HepG2 (cell line): ENCODE results near the gene ADCY1.

Source experiments
- ETV6 ChIP-seq: sonication (generic); formaldehyde crosslinking; conservative IDR thresholded peaks from 2 replicates; pipeline ENCODE4 v1.4.0; 2020; ENCODE audit warnings: missing genetic modification reagents
- KDM1A ChIP-seq: IDR thresholded peaks from 2 replicates; pipeline ENCODE4 v1.6.1; 2016; ENCODE audit warnings: missing compliant biosample characterization
- NFE2L1 ChIP-seq: sonication (generic); formaldehyde crosslinking; IDR thresholded peaks from 2 replicates; pipeline ENCODE4 v1.4.0; 2020; ENCODE audit warnings: missing genetic modification reagents, mild to moderate bottlenecking, borderline replicate concordance
- NFRKB ChIP-seq: fragments of 450-650 bp; IDR thresholded peaks from 2 replicates; pipeline ENCODE4 v1.6.1; 2017
- NRL ChIP-seq: sonication (generic); formaldehyde crosslinking; IDR thresholded peaks from 2 replicates; pipeline ENCODE4 v1.5.0; 2020; ENCODE audit warnings: missing genetic modification reagents, mild to moderate bottlenecking, moderate library complexity, borderline replicate concordance
- TF ChIP-seq, protein P1 (sequence below): IDR thresholded peaks from 2 replicates; pipeline ENCODE4 v1.6.1; 2012; ENCODE audit warnings: inconsistent platforms
- TF ChIP-seq, protein P2 (sequence below), 2 experiments: IDR thresholded peaks; 2 replicates each; pipeline ENCODE4 v1.6.1; 2011 to 2012; ENCODE audit warnings: low read length in 2 of 2, borderline replicate concordance in 1 of 2, low read depth in 1 of 2, mild to moderate bottlenecking in 1 of 2, moderate library complexity in 1 of 2

DNA sequence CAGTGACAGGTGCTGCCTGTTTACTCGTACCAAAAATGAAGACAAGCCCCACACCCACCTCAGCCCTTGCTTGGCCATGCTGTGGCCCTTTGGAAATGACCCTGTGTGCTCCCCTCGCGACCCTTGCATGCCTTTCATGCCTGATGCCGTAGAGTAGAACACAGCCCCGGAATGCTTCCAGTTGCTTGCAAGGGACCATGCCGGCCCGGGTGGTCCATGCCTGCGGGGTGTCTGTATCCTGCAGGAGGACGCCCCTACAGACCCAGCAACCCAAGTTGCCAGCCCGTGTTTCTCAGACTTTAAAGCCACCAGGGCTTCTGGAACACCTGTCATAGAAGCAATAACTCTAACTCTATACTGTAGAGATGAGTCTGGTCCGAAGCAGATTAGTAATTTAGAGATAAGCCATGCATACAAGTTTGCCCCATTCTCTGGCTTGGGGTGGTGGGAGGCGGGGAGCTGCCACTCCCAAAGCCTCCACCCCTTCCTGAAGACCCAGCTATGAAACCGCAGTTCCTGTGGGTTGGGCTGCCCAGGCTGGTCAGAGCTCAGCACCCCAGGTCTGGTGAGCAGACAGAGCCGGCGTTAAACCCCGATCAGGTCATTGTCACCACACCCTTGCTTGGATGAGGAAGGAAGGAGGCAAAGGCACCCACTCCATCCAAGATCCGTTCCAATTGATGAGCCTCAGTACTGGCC is 143.5 kb downstream of the ADCY1 start:
- TF ChIP-seq, protein P1, sequence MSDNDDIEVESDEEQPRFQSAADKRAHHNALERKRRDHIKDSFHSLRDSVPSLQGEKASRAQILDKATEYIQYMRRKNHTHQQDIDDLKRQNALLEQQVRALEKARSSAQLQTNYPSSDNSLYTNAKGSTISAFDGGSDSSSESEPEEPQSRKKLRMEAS, result no peak
- TF ChIP-seq NRL (CRISPR knock-in tag) (no peak), ETV6 (CRISPR knock-in tag) (no peak), NFE2L1 (CRISPR knock-in tag) (no peak), KDM1A (CRISPR knock-in tag) (no peak), NFRKB (no peak)
- TF ChIP-seq, protein P2, sequence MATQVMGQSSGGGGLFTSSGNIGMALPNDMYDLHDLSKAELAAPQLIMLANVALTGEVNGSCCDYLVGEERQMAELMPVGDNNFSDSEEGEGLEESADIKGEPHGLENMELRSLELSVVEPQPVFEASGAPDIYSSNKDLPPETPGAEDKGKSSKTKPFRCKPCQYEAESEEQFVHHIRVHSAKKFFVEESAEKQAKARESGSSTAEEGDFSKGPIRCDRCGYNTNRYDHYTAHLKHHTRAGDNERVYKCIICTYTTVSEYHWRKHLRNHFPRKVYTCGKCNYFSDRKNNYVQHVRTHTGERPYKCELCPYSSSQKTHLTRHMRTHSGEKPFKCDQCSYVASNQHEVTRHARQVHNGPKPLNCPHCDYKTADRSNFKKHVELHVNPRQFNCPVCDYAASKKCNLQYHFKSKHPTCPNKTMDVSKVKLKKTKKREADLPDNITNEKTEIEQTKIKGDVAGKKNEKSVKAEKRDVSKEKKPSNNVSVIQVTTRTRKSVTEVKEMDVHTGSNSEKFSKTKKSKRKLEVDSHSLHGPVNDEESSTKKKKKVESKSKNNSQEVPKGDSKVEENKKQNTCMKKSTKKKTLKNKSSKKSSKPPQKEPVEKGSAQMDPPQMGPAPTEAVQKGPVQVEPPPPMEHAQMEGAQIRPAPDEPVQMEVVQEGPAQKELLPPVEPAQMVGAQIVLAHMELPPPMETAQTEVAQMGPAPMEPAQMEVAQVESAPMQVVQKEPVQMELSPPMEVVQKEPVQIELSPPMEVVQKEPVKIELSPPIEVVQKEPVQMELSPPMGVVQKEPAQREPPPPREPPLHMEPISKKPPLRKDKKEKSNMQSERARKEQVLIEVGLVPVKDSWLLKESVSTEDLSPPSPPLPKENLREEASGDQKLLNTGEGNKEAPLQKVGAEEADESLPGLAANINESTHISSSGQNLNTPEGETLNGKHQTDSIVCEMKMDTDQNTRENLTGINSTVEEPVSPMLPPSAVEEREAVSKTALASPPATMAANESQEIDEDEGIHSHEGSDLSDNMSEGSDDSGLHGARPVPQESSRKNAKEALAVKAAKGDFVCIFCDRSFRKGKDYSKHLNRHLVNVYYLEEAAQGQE (IDR thresholded peaks at IDR 0.05; ENCODE audit: borderline replicate concordance in 1 of 2, low read depth in 1 of 2, low read length in 2 of 2), result no peak
